Measurements from ENCODE around the gene RALGAPA1.
"Not testable (repeated sequence)": the region's sequence is repeated elsewhere in the genome, so short reads cannot be mapped to it uniquely, and the experiment has no call there.

DNA sequence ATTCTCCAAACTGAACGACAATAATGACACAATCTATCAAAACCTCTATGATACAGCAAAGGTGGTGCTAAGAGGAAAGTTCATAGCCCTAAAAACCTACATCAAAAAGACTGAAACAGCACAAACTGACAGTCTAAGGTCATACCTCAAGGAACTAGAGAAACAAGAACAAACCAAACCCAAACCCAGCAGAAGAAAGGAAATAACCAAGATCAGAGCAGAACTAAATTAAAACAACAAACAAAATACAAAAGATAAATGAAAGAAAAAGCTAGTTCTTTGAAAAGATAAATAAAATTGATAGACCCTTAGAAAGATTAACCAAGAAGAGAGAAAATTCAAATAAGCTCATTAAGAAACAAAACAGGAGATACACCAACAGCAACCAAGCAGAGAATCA lies 75.6 kb downstream of the RALGAPA1 start:
- not testable (repeated sequence) for TF ChIP-seq CTCF, POLR2AphosphoS5, POLR2A (IDR thresholded peaks at IDR 0.05)

Data from prostate gland (tissue), 2 donors.